Measurements from ENCODE around the gene ADGRV1.

ADGRV1 gene

DNA sequence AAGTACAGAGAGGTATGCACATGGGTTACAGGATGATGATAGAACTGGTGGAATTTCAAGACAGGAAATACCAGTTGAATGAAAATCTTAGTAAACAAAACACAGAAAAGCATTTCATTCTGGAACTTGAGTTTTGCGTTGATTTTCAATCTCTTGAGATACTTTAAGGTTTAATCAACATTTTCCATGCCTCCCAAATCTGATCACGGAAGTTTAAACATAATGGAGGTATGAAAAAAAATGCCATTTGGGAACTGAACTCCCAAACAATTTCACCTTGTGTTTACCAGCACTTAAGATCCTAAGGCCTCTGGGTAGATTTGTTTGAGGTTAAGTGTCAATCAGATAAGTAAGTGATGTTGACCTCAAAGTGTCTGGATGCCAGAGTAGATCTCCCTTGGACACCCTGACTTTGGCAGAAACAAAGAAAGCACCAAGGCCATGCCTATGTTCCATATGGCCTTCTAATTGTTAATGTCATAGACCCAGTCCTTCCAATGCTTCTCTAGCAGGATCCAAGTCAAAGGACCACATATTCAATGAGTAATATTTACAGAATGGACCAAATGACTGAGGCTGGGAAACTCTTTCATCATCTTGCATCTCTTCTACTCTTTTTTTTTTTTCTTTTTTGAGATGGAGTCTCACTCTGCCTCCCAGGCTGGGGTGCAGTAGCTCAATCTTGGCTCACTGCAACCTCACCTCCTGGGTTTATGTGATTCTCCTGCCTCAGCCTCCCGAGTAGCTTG lies 607.6 kb downstream of the ADGRV1 start:
- TF ChIP-seq GLI2 (tag by site-specific recombination; IDR thresholded peaks at IDR 0.05; ENCODE audit: borderline replicate concordance, low read depth) (no peak), ZNF37A (tag by site-specific recombination; IDR thresholded peaks at IDR 0.05) (no peak), ZNF2 (tag by site-specific recombination; IDR thresholded peaks at IDR 0.05) (no peak), ZNF211 (tag by site-specific recombination; IDR thresholded peaks at IDR 0.05; ENCODE audit: low read depth) (no peak), IKZF3 (tag by site-specific recombination; IDR thresholded peaks at IDR 0.05) (no peak), ZNF658 (tag by site-specific recombination; IDR thresholded peaks at IDR 0.05) (no peak), ZNF530 (tag by site-specific recombination; IDR thresholded peaks at IDR 0.05; ENCODE audit: low read depth) (no peak), ZNF558 (tag by site-specific recombination; IDR thresholded peaks at IDR 0.05) (no peak), ZNF24 (tag by site-specific recombination; IDR thresholded peaks at IDR 0.05) (no peak), ZNF223 (tag by site-specific recombination; IDR thresholded peaks at IDR 0.05) (no peak), ZNF341 (tag by site-specific recombination; IDR thresholded peaks at IDR 0.05; ENCODE audit: low read depth) (no peak), ZNF354C (tag by site-specific recombination; IDR thresholded peaks at IDR 0.05; ENCODE audit: borderline replicate concordance, low read depth) (no peak), BCL11A (tag by site-specific recombination; IDR thresholded peaks at IDR 0.05; ENCODE audit: low read depth) (no peak), RBAK (tag by site-specific recombination; IDR thresholded peaks at IDR 0.05) (no peak)
- TF ChIP-seq, protein P1, sequence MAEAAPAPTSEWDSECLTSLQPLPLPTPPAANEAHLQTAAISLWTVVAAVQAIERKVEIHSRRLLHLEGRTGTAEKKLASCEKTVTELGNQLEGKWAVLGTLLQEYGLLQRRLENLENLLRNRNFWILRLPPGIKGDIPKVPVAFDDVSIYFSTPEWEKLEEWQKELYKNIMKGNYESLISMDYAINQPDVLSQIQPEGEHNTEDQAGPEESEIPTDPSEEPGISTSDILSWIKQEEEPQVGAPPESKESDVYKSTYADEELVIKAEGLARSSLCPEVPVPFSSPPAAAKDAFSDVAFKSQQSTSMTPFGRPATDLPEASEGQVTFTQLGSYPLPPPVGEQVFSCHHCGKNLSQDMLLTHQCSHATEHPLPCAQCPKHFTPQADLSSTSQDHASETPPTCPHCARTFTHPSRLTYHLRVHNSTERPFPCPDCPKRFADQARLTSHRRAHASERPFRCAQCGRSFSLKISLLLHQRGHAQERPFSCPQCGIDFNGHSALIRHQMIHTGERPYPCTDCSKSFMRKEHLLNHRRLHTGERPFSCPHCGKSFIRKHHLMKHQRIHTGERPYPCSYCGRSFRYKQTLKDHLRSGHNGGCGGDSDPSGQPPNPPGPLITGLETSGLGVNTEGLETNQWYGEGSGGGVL (tag by site-specific recombination; IDR thresholded peaks at IDR 0.05): no peak
- TF ChIP-seq, protein P2, sequence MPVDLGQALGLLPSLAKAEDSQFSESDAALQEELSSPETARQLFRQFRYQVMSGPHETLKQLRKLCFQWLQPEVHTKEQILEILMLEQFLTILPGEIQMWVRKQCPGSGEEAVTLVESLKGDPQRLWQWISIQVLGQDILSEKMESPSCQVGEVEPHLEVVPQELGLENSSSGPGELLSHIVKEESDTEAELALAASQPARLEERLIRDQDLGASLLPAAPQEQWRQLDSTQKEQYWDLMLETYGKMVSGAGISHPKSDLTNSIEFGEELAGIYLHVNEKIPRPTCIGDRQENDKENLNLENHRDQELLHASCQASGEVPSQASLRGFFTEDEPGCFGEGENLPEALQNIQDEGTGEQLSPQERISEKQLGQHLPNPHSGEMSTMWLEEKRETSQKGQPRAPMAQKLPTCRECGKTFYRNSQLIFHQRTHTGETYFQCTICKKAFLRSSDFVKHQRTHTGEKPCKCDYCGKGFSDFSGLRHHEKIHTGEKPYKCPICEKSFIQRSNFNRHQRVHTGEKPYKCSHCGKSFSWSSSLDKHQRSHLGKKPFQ (tag by site-specific recombination; IDR thresholded peaks at IDR 0.05): no peak
- TF ChIP-seq, protein P3, sequence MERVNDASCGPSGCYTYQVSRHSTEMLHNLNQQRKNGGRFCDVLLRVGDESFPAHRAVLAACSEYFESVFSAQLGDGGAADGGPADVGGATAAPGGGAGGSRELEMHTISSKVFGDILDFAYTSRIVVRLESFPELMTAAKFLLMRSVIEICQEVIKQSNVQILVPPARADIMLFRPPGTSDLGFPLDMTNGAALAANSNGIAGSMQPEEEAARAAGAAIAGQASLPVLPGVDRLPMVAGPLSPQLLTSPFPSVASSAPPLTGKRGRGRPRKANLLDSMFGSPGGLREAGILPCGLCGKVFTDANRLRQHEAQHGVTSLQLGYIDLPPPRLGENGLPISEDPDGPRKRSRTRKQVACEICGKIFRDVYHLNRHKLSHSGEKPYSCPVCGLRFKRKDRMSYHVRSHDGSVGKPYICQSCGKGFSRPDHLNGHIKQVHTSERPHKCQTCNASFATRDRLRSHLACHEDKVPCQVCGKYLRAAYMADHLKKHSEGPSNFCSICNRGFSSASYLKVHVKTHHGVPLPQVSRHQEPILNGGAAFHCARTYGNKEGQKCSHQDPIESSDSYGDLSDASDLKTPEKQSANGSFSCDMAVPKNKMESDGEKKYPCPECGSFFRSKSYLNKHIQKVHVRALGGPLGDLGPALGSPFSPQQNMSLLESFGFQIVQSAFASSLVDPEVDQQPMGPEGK (tag by site-specific recombination; IDR thresholded peaks at IDR 0.05): no peak
- TF ChIP-seq, protein P4, sequence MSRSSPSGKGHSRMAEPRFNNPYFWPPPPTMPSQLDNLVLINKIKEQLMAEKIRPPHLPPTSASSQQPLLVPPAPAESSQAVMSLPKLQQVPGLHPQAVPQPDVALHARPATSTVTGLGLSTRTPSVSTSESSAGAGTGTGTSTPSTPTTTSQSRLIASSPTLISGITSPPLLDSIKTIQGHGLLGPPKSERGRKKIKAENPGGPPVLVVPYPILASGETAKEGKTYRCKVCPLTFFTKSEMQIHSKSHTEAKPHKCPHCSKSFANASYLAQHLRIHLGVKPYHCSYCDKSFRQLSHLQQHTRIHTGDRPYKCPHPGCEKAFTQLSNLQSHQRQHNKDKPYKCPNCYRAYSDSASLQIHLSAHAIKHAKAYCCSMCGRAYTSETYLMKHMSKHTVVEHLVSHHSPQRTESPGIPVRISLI (tag by site-specific recombination; IDR thresholded peaks at IDR 0.05): no peak
- TF ChIP-seq, protein P5, sequence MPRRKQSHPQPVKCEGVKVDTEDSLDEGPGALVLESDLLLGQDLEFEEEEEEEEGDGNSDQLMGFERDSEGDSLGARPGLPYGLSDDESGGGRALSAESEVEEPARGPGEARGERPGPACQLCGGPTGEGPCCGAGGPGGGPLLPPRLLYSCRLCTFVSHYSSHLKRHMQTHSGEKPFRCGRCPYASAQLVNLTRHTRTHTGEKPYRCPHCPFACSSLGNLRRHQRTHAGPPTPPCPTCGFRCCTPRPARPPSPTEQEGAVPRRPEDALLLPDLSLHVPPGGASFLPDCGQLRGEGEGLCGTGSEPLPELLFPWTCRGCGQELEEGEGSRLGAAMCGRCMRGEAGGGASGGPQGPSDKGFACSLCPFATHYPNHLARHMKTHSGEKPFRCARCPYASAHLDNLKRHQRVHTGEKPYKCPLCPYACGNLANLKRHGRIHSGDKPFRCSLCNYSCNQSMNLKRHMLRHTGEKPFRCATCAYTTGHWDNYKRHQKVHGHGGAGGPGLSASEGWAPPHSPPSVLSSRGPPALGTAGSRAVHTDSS (tag by site-specific recombination; IDR thresholded peaks at IDR 0.05): no peak
- CTCF ChIA-PET: no interaction called here
- POLR2A ChIA-PET: no interaction called here
- H3K27ac ChIP-seq (ENCODE audit: extremely low read depth, low read depth, low read length): no peak overlapping the region
- no peak overlapping the region for H3K4me3 ChIP-seq (ENCODE audit: low read depth, low read length)
- no peaks in the 10 kb centered on the region for H3K36me3 ChIP-seq (ENCODE audit: control insufficient read depth in 2 of 2, insufficient read depth in 1 of 2, low read length in 2 of 2)
- H3K9me3 ChIP-seq (ENCODE audit: control insufficient read depth, insufficient read depth, low read depth, low read length): no peaks in the 10 kb centered on the region
- H3K4me1 ChIP-seq (ENCODE audit: control insufficient read depth, insufficient read depth, low read length): no peaks in the 10 kb centered on the region
